SIG-M5 treated with dmso at 0.1 percent for 504 hours (cell line): ENCODE data around the gene NF2.

Experiments
- DNase-seq: peaks from one replicate; lab custom pipeline; 2025; ENCODE audit not compliant: unreplicated experiment; lab: John Stamatoyannopoulos, UW

NF2 gene

GRCh38 chr22:29700206-29700899 lies 96.9 kb downstream of the NF2 start:
- no peak for DNase-seq

GRCh38 chr22:29700900-29701154 lies 97.4 kb downstream of the NF2 start:
- DNase-seq: no peak

- peak; percentile 46 for DNase-seq
Observed at GRCh38 chr22:29701155-29701999, 97.9 kb downstream of the NF2 start.

- no peak for DNase-seq
Observed at GRCh38 chr22:29702000-29702930, 98.8 kb downstream of the NF2 start.

- no peak for DNase-seq
Observed at GRCh38 chr22:29702931-29703501, 99.6 kb downstream of the NF2 start.

GRCh38 chr22:29703569-29704195 lies 100.2 kb downstream of the NF2 start:
- no peak for DNase-seq

- peak; percentile 13 for DNase-seq
Observed at GRCh38 chr22:29704528-29705285, 101.3 kb downstream of the NF2 start.

GRCh38 chr22:29705651-29706050 lies 102.2 kb downstream of the NF2 start:
- no peak for DNase-seq

- no peak for DNase-seq
Observed at GRCh38 chr22:29706486-29706885, 103.1 kb downstream of the NF2 start.

- no peak for DNase-seq
Observed at GRCh38 chr22:29707010-29707409, 103.6 kb downstream of the NF2 start.

- DNase-seq: no peak
Observed at GRCh38 chr22:29707471-29707870, 104.0 kb downstream of the NF2 start.

GRCh38 chr22:29710193-29710592 lies 106.8 kb downstream of the NF2 start:
- no peak for DNase-seq

GRCh38 chr22:29710922-29711593 lies 107.6 kb downstream of the NF2 start:
- no peak for DNase-seq

- DNase-seq: no peak
Observed at GRCh38 chr22:29712119-29712518, 108.7 kb downstream of the NF2 start.

GRCh38 chr22:29713156-29713727 lies 109.8 kb downstream of the NF2 start:
- DNase-seq: no peak

GRCh38 chr22:29715240-29715639 lies 111.8 kb downstream of the NF2 start:
- no peak for DNase-seq

GRCh38 chr22:29715705-29716104 lies 112.3 kb downstream of the NF2 start:
- no peak for DNase-seq

- DNase-seq: peak; percentile 26
Observed at GRCh38 chr22:29716814-29717545, 113.5 kb downstream of the NF2 start.
